ENCODE results near the gene FAM217B. TPM values are rescaled to one million over a fixed set of nuclear protein-coding genes. Genes with fewer than 3 reads are reported as not detected.

Gene FAM217B
- total and polyA plus RNA-seq, 2 of the 8 experiments (the other 6 are each of a cell fraction or from before 2014, with no cell fraction given): 5.4 to 28.5 TPM

DNA sequence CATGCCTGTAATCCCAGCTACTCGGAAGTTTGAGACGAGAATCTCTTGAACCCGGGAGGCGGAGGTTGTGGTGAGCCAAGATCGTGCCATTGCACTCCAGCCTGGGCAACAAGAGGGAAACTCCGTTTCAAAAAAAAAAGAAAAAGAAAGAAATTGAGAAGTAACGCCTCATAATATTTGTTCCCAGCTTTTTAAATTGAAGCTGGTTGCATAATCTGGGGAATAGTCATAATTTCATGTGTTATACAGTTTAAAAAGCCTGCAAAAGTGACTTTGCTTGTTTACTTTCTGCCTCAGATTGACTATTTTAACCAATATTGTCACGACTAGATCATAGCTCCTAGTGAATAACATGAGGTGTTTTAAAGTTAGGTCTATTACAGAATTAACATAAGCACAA, 7.2 kb downstream of the FAM217B start:
- Histone ChIP-seq H2AFZ (ENCODE audit: low read length) (no peak overlapping the region), H2BK120ac (replicated peaks; ENCODE audit: low read depth, low read length) (no peak overlapping the region), H3K23ac (ENCODE audit: insufficient read length) (no peak overlapping the region), H2BK12ac (ENCODE audit: low read depth, low read length) (no peak overlapping the region), H4K91ac (replicated peaks; ENCODE audit: insufficient read length, low read length) (no peak overlapping the region), H2BK15ac (ENCODE audit: low read length) (no peak overlapping the region), H4K8ac (ENCODE audit: extremely low read depth, insufficient read depth, low read length) (no peak overlapping the region), H3K56ac (replicated peaks; ENCODE audit: insufficient read length, low read depth, low read length) (no peak overlapping the region), H3K23me2 (ENCODE audit: low read depth, low read length) (no peaks in the 10 kb centered on the region), H3K79me2 (ENCODE audit: control insufficient read depth in 1 of 2, insufficient read depth in 2 of 2, low read length in 2 of 2) (0 out of 4 replicates have a peak, but pooled peaks cover 0 to 3% of the 10 kb centered on the region in 2 experiments), H3K4ac (replicated peaks; ENCODE audit: insufficient read length, low read depth, low read length) (no peak overlapping the region), H3K9ac (replicated peaks in 1 of 4; ENCODE audit: extremely low read depth in 1 of 4, low read depth in 3 of 4, low read length in 3 of 4) (no peak overlapping the region), H3K4me2 (ENCODE audit: insufficient read depth in 1 of 2, low read depth in 2 of 2, low read length in 2 of 2) (no peak overlapping the region), H2AK5ac (ENCODE audit: low read depth, low read length) (no peak overlapping the region), H3K36me3 (ENCODE audit: control insufficient read depth in 2 of 4, insufficient read depth in 4 of 4, low read length in 3 of 4) (peaks cover 0 to 14% (median 4%) of the 10 kb centered on the region in 4 experiments; a peak in 3 of 8 replicates), H3K27me3 (replicated peaks in 1 of 4; ENCODE audit: control insufficient read depth in 3 of 4, extremely low read depth in 1 of 4, insufficient read depth in 3 of 4, low read length in 3 of 4) (no peaks in the 10 kb centered on the region), H3K9me3 (ENCODE audit: insufficient read depth in 2 of 2, low read depth in 1 of 2, low read length in 1 of 2) (no peaks in the 10 kb centered on the region), H3K18ac (ENCODE audit: extremely low read depth, low read length) (no peak overlapping the region), H3K14ac (ENCODE audit: insufficient read length) (no peak overlapping the region), H4K20me1 (replicated peaks in 1 of 2; ENCODE audit: control insufficient read depth in 1 of 2, insufficient read depth in 2 of 2, low read length in 2 of 2) (peaks cover 0 to 2% of the 10 kb centered on the region in 2 experiments), H2BK5ac (ENCODE audit: low read depth, low read length) (no peak overlapping the region), H3K79me1 (ENCODE audit: low read depth, low read length) (no peaks in the 10 kb centered on the region), H3K4me3 (ENCODE audit: extremely low read depth in 1 of 4, insufficient read depth in 2 of 4, low read depth in 3 of 4, low read length in 4 of 4) (no peak overlapping the region), H2BK20ac (ENCODE audit: low read length) (no peak overlapping the region), H4K5ac (ENCODE audit: insufficient read length, low read depth, low read length) (no peak overlapping the region), H3K27ac (ENCODE audit: low read depth, low read length) (no peak overlapping the region), H3K4me1 (replicated peaks in 1 of 4; ENCODE audit: control insufficient read depth in 3 of 4, insufficient read depth in 4 of 4, low read length in 3 of 4) (peaks cover 0 to 2% (median 0%) of the 10 kb centered on the region in 4 experiments; a peak in 1 of 7 replicates)
- 92% methylated on average over 8 of the region's 8 CpGs; no CpG with 5 or more reads in 1 of the 2 experiments for WGBS, 2 experiments (ENCODE audit: extremely low coverage in 1 of 2, insufficient coverage in 1 of 2, insufficient read length in 1 of 2, insufficient replicate concordance in 2 of 2, low coverage in 1 of 2, low lambda C conversion rate in 2 of 2, missing lambda C conversion rate in 1 of 2)
- no peak for DNase-seq (ENCODE audit: low read depth in 1 of 2, low spot score in 2 of 2)
- ChIA-PET POLR2A (ENCODE audit: partially characterized antibody) (no interaction called here), CTCF (ENCODE audit: partially characterized antibody) (interaction anchor here (0.8 to 4.0 kb wide), 6 partner anchors 8 to 110 kb away, joined by 3 to 23 read pairs (median 6); partner anchors contain the start of gene SYCP2)
- no peak for FAIRE-seq
- TF ChIP-seq HDAC6 (IDR thresholded peaks at IDR 0.05; ENCODE audit: low read depth, low read length) (no peak), JUN (IDR thresholded peaks at IDR 0.05; ENCODE audit: low read depth, low read length) (no peak), TAF1 (IDR thresholded peaks at IDR 0.05; ENCODE audit: low read depth, low read length) (no peak)

Measured in H1 (cell line).